ENCODE data around the gene FOXK1.

DNA sequence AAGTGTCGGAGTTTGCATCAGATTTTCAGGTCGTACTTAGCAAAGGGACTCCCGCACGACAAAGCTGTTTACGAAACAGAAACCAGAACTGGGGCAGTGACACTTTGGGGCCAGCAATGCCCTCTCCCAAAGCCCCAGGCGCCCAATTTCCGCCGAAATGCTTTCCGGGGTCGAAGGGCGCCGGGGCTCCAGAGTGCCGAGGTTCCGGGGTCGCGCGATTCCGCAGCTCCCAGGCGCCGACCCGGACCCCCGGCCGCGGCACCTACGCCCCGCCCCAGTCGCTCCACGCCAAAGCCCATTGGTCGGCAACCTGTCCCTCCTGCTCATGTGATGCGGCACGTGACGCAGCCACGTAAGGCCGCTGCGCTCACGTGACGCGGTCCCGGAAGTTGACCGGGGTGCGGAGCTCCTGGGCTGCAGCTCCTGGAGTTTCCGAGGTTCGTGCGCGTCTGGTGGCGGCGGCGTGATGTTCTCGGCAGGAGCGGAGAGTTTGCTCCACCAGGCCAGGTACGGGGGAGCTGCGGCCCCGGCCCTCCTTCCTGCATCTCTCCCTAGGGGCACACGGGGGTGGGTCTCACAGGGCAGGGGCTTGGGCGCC, 93.3 kb downstream of the FOXK1 start, which contains the start of gene AP5Z1:
- TF ChIP-seq YEATS2 (CRISPR knock-in tag; IDR thresholded peaks at IDR 0.05; ENCODE audit: borderline replicate concordance) (peak; percentile 94), HNRNPL (IDR thresholded peaks at IDR 0.05; ENCODE audit: low read depth, low read length) (no peak; the same call in 1 of the 2 replicates), ZNF24 (IDR thresholded peaks at IDR 0.05) (no peak), POLR2A (IDR thresholded peaks at IDR 0.05; ENCODE audit: insufficient read depth in 1 of 2, low read depth in 2 of 2, low read length in 2 of 2) (peak; percentile 76 to 86)
- TF ChIP-seq, protein P1, sequence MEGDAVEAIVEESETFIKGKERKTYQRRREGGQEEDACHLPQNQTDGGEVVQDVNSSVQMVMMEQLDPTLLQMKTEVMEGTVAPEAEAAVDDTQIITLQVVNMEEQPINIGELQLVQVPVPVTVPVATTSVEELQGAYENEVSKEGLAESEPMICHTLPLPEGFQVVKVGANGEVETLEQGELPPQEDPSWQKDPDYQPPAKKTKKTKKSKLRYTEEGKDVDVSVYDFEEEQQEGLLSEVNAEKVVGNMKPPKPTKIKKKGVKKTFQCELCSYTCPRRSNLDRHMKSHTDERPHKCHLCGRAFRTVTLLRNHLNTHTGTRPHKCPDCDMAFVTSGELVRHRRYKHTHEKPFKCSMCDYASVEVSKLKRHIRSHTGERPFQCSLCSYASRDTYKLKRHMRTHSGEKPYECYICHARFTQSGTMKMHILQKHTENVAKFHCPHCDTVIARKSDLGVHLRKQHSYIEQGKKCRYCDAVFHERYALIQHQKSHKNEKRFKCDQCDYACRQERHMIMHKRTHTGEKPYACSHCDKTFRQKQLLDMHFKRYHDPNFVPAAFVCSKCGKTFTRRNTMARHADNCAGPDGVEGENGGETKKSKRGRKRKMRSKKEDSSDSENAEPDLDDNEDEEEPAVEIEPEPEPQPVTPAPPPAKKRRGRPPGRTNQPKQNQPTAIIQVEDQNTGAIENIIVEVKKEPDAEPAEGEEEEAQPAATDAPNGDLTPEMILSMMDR (CRISPR knock-in tag; IDR thresholded peaks at IDR 0.05) = peak; percentile 7; the same call in 1 of the 2 replicates

Measured in HepG2 (cell line).